HEK293T (cell line): ENCODE measurements around the gene RBM38.

Experiments used
- CTCF ChIA-PET: fragments of 350-600 bp; formaldehyde crosslinking; extraction: SDS; loops from one replicate; lab custom pipeline; 2021; ENCODE audit warnings: antibody characterized with exemption, inconsistent platforms; lab: Yijun Ruan, JAX
- POLR2A ChIA-PET: fragments of 350-600 bp; formaldehyde crosslinking; extraction: SDS; loops from one replicate; lab custom pipeline; 2020; ENCODE audit warnings: antibody characterized with exemption, inconsistent platforms; lab: Yijun Ruan, JAX
- DNase-seq: peaks from one replicate; pipeline ENCODE4 v3.0.0; 2012; ENCODE audit warnings: mixed read lengths; ENCODE audit errors: extremely low spot score
- ARNT ChIP-seq: fragments of 450-650 bp; IDR thresholded peaks from 2 replicates; pipeline ENCODE4 v1.6.1; 2017; ENCODE audit warnings: mild to moderate bottlenecking
- BHLHE40 ChIP-seq: fragments of 450-650 bp; IDR thresholded peaks from 2 replicates; pipeline ENCODE4 v1.6.1; 2016; ENCODE audit warnings: mild to moderate bottlenecking, moderate library complexity, borderline replicate concordance
- CTBP1 ChIP-seq: fragments of 450-650 bp; IDR thresholded peaks from 2 replicates; pipeline ENCODE4 v1.6.1; 2016; ENCODE audit warnings: borderline replicate concordance
- ELF4 ChIP-seq: fragments of 450-650 bp; IDR thresholded peaks from 2 replicates; pipeline ENCODE4 v1.6.1; 2017; ENCODE audit warnings: antibody characterized with exemption
- FOXA1 ChIP-seq: fragments of 450-650 bp; IDR thresholded peaks from 2 replicates; pipeline ENCODE4 v1.6.1; 2016; ENCODE audit warnings: mild to moderate bottlenecking
- FOXK2 ChIP-seq: fragments of 450-650 bp; IDR thresholded peaks from 2 replicates; pipeline ENCODE4 v1.6.1; 2016; ENCODE audit warnings: mild to moderate bottlenecking
- FOXM1 ChIP-seq: fragments of 450-650 bp; IDR thresholded peaks from 2 replicates; pipeline ENCODE4 v1.6.1; 2017; ENCODE audit warnings: mild to moderate bottlenecking, borderline replicate concordance
- HDGF ChIP-seq: fragments of 450-650 bp; IDR thresholded peaks from 2 replicates; pipeline ENCODE4 v1.6.1; 2017; ENCODE audit warnings: antibody characterized with exemption, borderline replicate concordance
- L3MBTL2 ChIP-seq: fragments of 450-650 bp; conservative IDR thresholded peaks from 2 replicates; pipeline ENCODE4 v1.6.1; 2016; ENCODE audit warnings: mild to moderate bottlenecking
- LEF1 ChIP-seq: fragments of 450-650 bp; IDR thresholded peaks from 2 replicates; pipeline ENCODE4 v1.6.1; 2017; ENCODE audit warnings: mild to moderate bottlenecking, borderline replicate concordance
- NFRKB ChIP-seq: fragments of 450-650 bp; IDR thresholded peaks from 2 replicates; pipeline ENCODE4 v1.6.1; 2016; ENCODE audit warnings: mild to moderate bottlenecking, moderate library complexity
- PKNOX1 ChIP-seq: fragments of 450-650 bp; IDR thresholded peaks from 2 replicates; pipeline ENCODE4 v1.6.1; 2016
- SP1 ChIP-seq: fragments of 450-650 bp; IDR thresholded peaks from 2 replicates; pipeline ENCODE4 v1.6.1; 2017
- SUZ12 ChIP-seq: fragments of 450-650 bp; IDR thresholded peaks from 2 replicates; pipeline ENCODE4 v1.6.1; 2016; ENCODE audit warnings: mild to moderate bottlenecking
- TARDBP ChIP-seq: fragments of 450-650 bp; IDR thresholded peaks from 2 replicates; pipeline ENCODE4 v1.6.1; 2016
- ZNF384 ChIP-seq: fragments of 450-650 bp; IDR thresholded peaks from 2 replicates; pipeline ENCODE4 v1.6.1; 2016

The RBM38 gene

GRCh38 chr20:57449398-57450354 lies 58.5 kb downstream of the RBM38 start:
- DNase-seq = no peak
- TF ChIP-seq NFRKB (no peak), SP1 (no peak), ARNT (no peak), HDGF (no peak), FOXM1 (no peak), ZNF384 (no peak), FOXK2 (no peak), FOXA1 (no peak), LEF1 (no peak), CTBP1 (no peak), BHLHE40 (no peak), TARDBP (no peak), L3MBTL2 (no peak), SUZ12 (no peak), ELF4 (no peak), PKNOX1 (no peak)
- CTCF ChIA-PET = no interaction called here
- POLR2A ChIA-PET = no interaction called here

- DNase-seq = no peak
- POLR2A ChIA-PET = interaction anchor here (1.4 kb wide), 1 partner anchor 9 kb away, joined by 3 read pairs; no protein-coding TSS in a partner anchor
- TF ChIP-seq ARNT (no peak), CTBP1 (no peak), ELF4 (no peak), FOXK2 (no peak), PKNOX1 (no peak), HDGF (no peak), BHLHE40 (no peak)
- CTCF ChIA-PET = no interaction called here
These were observed 59.2 kb downstream of the RBM38 start for GRCh38 chr20:57450419-57450818.

- no peak for DNase-seq
- ChIA-PET POLR2A (interaction anchor here (1.4 kb wide), 1 partner anchor 9 kb away, joined by 3 read pairs; no protein-coding TSS in a partner anchor), CTCF (no interaction called here)
- TF ChIP-seq TARDBP (no peak), LEF1 (no peak), FOXM1 (no peak), PKNOX1 (no peak), SUZ12 (no peak), ELF4 (no peak), NFRKB (no peak), ARNT (no peak), HDGF (no peak), ZNF384 (no peak)
These were observed 59.7 kb downstream of the RBM38 start for GRCh38 chr20:57450931-57451330.

- TF ChIP-seq HDGF (no peak), LEF1 (no peak), SUZ12 (no peak), SP1 (no peak), ARNT (no peak), ZNF384 (no peak), FOXA1 (no peak), PKNOX1 (no peak), TARDBP (no peak), BHLHE40 (no peak), CTBP1 (no peak), L3MBTL2 (no peak), ELF4 (no peak), FOXK2 (no peak), FOXM1 (no peak)
- no peak for DNase-seq
- ChIA-PET CTCF (no interaction called here), POLR2A (interaction anchor here (1.4 kb wide), 1 partner anchor 8 kb away, joined by 3 read pairs; no protein-coding TSS in a partner anchor)
These were observed 60.2 kb downstream of the RBM38 start for GRCh38 chr20:57451431-57451794.

GRCh38 chr20:57451795-57452661 lies 60.8 kb downstream of the RBM38 start:
- no peak for DNase-seq
- TF ChIP-seq SUZ12 (no peak), SP1 (no peak), FOXK2 (no peak), TARDBP (no peak), LEF1 (no peak), BHLHE40 (no peak), NFRKB (no peak), ZNF384 (no peak), L3MBTL2 (no peak), HDGF (no peak), ARNT (no peak), FOXM1 (no peak), ELF4 (no peak), CTBP1 (no peak), FOXA1 (no peak), PKNOX1 (no peak)
- ChIA-PET CTCF (no interaction called here), POLR2A (no interaction called here)
